ENCODE data around the gene GYPC.

GYPC gene

GRCh38 chr2:126717928-126718327 is 62.0 kb downstream of the GYPC start:
- TF ChIP-seq GLIS3 (CRISPR knock-in tag; IDR thresholded peaks at IDR 0.05) (no peak), CSRNP3 (CRISPR knock-in tag; IDR thresholded peaks at IDR 0.05) (no peak), ZNF565 (CRISPR knock-in tag; conservative IDR thresholded peaks at IDR 0.05; ENCODE audit: low read depth) (no peak), ZFP3 (CRISPR knock-in tag; IDR thresholded peaks at IDR 0.05) (no peak), SNAI2 (CRISPR knock-in tag; IDR thresholded peaks at IDR 0.05) (no peak), CSDC2 (CRISPR knock-in tag; IDR thresholded peaks at IDR 0.05) (no peak), ESRRG (CRISPR knock-in tag; IDR thresholded peaks at IDR 0.05) (no peak), ISL1 (CRISPR knock-in tag; IDR thresholded peaks at IDR 0.05) (no peak), ZFP30 (CRISPR knock-in tag; IDR thresholded peaks at IDR 0.05) (no peak), TCF4 (CRISPR knock-in tag; IDR thresholded peaks at IDR 0.05; ENCODE audit: borderline replicate concordance) (no peak), TSHZ2 (CRISPR knock-in tag; IDR thresholded peaks at IDR 0.05) (no peak), ZNF70 (CRISPR knock-in tag; IDR thresholded peaks at IDR 0.05) (no peak)
- TF ChIP-seq, protein P1, sequence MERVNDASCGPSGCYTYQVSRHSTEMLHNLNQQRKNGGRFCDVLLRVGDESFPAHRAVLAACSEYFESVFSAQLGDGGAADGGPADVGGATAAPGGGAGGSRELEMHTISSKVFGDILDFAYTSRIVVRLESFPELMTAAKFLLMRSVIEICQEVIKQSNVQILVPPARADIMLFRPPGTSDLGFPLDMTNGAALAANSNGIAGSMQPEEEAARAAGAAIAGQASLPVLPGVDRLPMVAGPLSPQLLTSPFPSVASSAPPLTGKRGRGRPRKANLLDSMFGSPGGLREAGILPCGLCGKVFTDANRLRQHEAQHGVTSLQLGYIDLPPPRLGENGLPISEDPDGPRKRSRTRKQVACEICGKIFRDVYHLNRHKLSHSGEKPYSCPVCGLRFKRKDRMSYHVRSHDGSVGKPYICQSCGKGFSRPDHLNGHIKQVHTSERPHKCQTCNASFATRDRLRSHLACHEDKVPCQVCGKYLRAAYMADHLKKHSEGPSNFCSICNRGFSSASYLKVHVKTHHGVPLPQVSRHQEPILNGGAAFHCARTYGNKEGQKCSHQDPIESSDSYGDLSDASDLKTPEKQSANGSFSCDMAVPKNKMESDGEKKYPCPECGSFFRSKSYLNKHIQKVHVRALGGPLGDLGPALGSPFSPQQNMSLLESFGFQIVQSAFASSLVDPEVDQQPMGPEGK (CRISPR knock-in tag; IDR thresholded peaks at IDR 0.05; ENCODE audit: borderline replicate concordance): no peak
- no peak for ATAC-seq

DNA sequence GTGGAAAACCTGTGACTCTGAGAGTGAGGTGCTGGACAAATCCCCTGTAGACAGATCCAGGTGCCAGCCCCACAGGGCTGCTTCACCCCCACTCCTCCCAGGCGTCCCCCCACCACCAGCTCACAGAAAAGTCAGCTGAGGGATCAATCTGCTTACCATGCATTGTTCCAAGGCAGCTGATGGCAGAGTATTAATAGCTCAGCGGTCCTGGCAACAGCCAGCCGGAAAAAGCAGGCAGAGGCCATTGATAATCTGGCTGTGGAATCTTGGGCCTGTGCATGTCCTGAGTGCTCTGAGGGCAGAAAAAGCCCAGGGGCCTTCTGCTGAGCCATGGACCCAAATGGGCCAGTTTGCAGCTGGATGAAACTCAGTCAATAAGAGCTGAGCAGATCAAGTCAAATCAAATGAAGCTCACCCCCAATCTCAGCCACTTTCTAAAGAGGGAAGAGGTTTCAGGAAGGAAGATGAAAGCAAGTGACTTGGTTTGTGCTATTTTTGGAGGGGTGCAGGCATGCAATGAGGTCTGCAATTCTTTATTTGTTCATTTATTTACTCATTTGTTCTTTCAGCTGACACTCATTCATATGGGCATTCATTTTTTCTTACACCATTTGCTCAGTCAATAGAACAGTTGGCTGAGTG is 63.4 kb downstream of the GYPC start:
- TF ChIP-seq ZNF8 (CRISPR knock-in tag; IDR thresholded peaks at IDR 0.05) (no peak), TSHZ2 (CRISPR knock-in tag; IDR thresholded peaks at IDR 0.05) (no peak), ISL1 (CRISPR knock-in tag; IDR thresholded peaks at IDR 0.05) (no peak), ZFP3 (CRISPR knock-in tag; IDR thresholded peaks at IDR 0.05) (no peak), RARB (CRISPR knock-in tag; IDR thresholded peaks at IDR 0.05) (no peak), CREB5 (CRISPR knock-in tag; IDR thresholded peaks at IDR 0.05; ENCODE audit: low read depth) (no peak), ZFP30 (CRISPR knock-in tag; IDR thresholded peaks at IDR 0.05) (no peak), ZNF70 (CRISPR knock-in tag; IDR thresholded peaks at IDR 0.05) (no peak), SNAI2 (CRISPR knock-in tag; IDR thresholded peaks at IDR 0.05) (no peak), BACH2 (CRISPR knock-in tag; IDR thresholded peaks at IDR 0.05; ENCODE audit: borderline replicate concordance) (no peak), PPARA (CRISPR knock-in tag; IDR thresholded peaks at IDR 0.05; ENCODE audit: borderline replicate concordance) (no peak), ZC3H10 (CRISPR knock-in tag; IDR thresholded peaks at IDR 0.05) (no peak), CSRNP3 (CRISPR knock-in tag; IDR thresholded peaks at IDR 0.05) (no peak), ZNF565 (CRISPR knock-in tag; conservative IDR thresholded peaks at IDR 0.05; ENCODE audit: low read depth) (no peak), ESRRG (CRISPR knock-in tag; IDR thresholded peaks at IDR 0.05) (no peak), GLIS3 (CRISPR knock-in tag; IDR thresholded peaks at IDR 0.05) (no peak), CSDC2 (CRISPR knock-in tag; IDR thresholded peaks at IDR 0.05) (no peak), ARNTL (CRISPR knock-in tag; IDR thresholded peaks at IDR 0.05; ENCODE audit: borderline replicate concordance, low read depth) (no peak)
- TF ChIP-seq, protein P2, sequence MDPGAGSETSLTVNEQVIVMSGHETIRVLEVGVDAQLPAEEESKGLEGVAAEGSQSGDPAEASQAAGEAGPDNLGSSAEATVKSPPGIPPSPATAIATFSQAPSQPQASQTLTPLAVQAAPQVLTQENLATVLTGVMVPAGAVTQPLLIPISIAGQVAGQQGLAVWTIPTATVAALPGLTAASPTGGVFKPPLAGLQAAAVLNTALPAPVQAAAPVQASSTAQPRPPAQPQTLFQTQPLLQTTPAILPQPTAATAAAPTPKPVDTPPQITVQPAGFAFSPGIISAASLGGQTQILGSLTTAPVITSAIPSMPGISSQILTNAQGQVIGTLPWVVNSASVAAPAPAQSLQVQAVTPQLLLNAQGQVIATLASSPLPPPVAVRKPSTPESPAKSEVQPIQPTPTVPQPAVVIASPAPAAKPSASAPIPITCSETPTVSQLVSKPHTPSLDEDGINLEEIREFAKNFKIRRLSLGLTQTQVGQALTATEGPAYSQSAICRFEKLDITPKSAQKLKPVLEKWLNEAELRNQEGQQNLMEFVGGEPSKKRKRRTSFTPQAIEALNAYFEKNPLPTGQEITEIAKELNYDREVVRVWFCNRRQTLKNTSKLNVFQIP (CRISPR knock-in tag; IDR thresholded peaks at IDR 0.05; ENCODE audit: borderline replicate concordance, low read depth): no peak
- TF ChIP-seq, protein P1 (CRISPR knock-in tag; IDR thresholded peaks at IDR 0.05; ENCODE audit: borderline replicate concordance): no peak
- ATAC-seq: no peak

All from SK-N-SH treated with all-trans-retinoic acid at 6 μM for 48 hours (cell line).